Endothelial cell (in vitro differentiated cells): ENCODE results near the gene PKD2L2. TPM values are rescaled to one million over a fixed set of nuclear protein-coding genes. Genes with fewer than 3 reads are reported as not detected.
"Not testable (repeated sequence)": the region's sequence is repeated elsewhere in the genome, so short reads cannot be mapped to it uniquely, and the experiment has no call there.

Experiments
- DNase-seq: peaks from one replicate; pipeline ENCODE4 v3.0.0; 2021; ENCODE audit warnings: low spot score
- H3K27ac Mint-ChIP-seq: one replicate; pipeline ENCODE4 v1.8.0; 2021; ENCODE audit warnings: mixed read lengths, inconsistent platforms; ENCODE audit not compliant: unreplicated experiment
- H3K27me3 Mint-ChIP-seq: one replicate; pipeline ENCODE4 v1.8.0; 2021; ENCODE audit warnings: mild to moderate bottlenecking, moderate library complexity, mixed read lengths, inconsistent platforms; ENCODE audit not compliant: unreplicated experiment
- H3K36me3 Mint-ChIP-seq: one replicate; pipeline ENCODE4 v1.8.0; 2021; ENCODE audit warnings: mild to moderate bottlenecking, low read depth, mixed read lengths, inconsistent platforms; ENCODE audit not compliant: unreplicated experiment
- H3K4me1 Mint-ChIP-seq: one replicate; pipeline ENCODE4 v1.8.0; 2021; ENCODE audit warnings: mild to moderate bottlenecking, mixed read lengths, inconsistent platforms; ENCODE audit not compliant: unreplicated experiment
- H3K4me3 Mint-ChIP-seq: one replicate; pipeline ENCODE4 v1.8.0; 2021; ENCODE audit warnings: mild to moderate bottlenecking, mixed read lengths, inconsistent platforms; ENCODE audit not compliant: unreplicated experiment
- H3K9me3 Mint-ChIP-seq: one replicate; pipeline ENCODE4 v1.8.0; 2021; ENCODE audit warnings: mixed read lengths, inconsistent platforms; ENCODE audit not compliant: unreplicated experiment
- CTCF ChIP-seq: fragments of 200-600 bp; sonication (generic); IDR thresholded peaks from one replicate; pipeline ENCODE4 v1.5.0; 2021; ENCODE audit warnings: antibody characterized with exemption; ENCODE audit not compliant: unreplicated experiment
- total RNA-seq: library from RNA; stranded (reverse); fragmentation: NEBNext Ultra II Directional; extraction: Animal tissue kit (Norgen Biotek cat#: 25700); gene quantifications from one replicate; pipeline ENCODE4 v1.2.1, GENCODE V29; 2021; ENCODE audit not compliant: unreplicated experiment

PKD2L2 gene
- total RNA-seq, 1 donor from 2014 or later = not detected

GRCh38 chr5:137862251-137862650, 27.0 kb upstream of the PKD2L2 start:
- DNase-seq = no peak
- Mint-ChIP-seq H3K9me3 (no peaks in the 10 kb centered on the region), H3K4me1 (peaks cover 3% of the 10 kb centered on the region), H3K27me3 (no peaks in the 10 kb centered on the region), H3K27ac (no peak overlapping the region), H3K36me3 (no peaks in the 10 kb centered on the region), H3K4me3 (no peak overlapping the region)
- no peak for TF ChIP-seq CTCF

GRCh38 chr5:137863653-137864052, 25.6 kb upstream of the PKD2L2 start:
- H3K27me3 Mint-ChIP-seq, H3K4me1 Mint-ChIP-seq, H3K9me3 Mint-ChIP-seq, H3K4me3 Mint-ChIP-seq, H3K36me3 Mint-ChIP-seq, DNase-seq, H3K27ac Mint-ChIP-seq: not testable (repeated sequence)

- no peak for DNase-seq
- no peaks in the 10 kb centered on the region for H3K9me3 Mint-ChIP-seq
- H3K4me1 Mint-ChIP-seq = peaks cover 4% of the 10 kb centered on the region
- H3K27ac Mint-ChIP-seq = no peak overlapping the region
- no peak overlapping the region for H3K4me3 Mint-ChIP-seq
- no peaks in the 10 kb centered on the region for H3K27me3 Mint-ChIP-seq
- no peaks in the 10 kb centered on the region for H3K36me3 Mint-ChIP-seq
- TF ChIP-seq CTCF = no peak
Observed at GRCh38 chr5:137866541-137867388, 22.5 kb upstream of the PKD2L2 start.

- no peak for TF ChIP-seq CTCF
- H3K4me3 Mint-ChIP-seq = no peak within 1 kb of the TSS
- no peaks in the 10 kb centered on the region for H3K36me3 Mint-ChIP-seq
- DNase-seq = no peak
- H3K4me1 Mint-ChIP-seq = peaks cover 3% of the 10 kb centered on the region
- no peaks in the 10 kb centered on the region for H3K9me3 Mint-ChIP-seq
- H3K27me3 Mint-ChIP-seq = no peaks in the 10 kb centered on the region
- H3K27ac Mint-ChIP-seq = no peak within 1 kb of the TSS
Observed at GRCh38 chr5:137867664-137868063, 21.6 kb upstream of the PKD2L2 start, which contains the start of gene MYOT. MYOT (plus strand) TSS chr5:137867860; CDS start chr5:137870652, 2,792 bp downstream.

GRCh38 chr5:137870647-137871339, 18.5 kb upstream of the PKD2L2 start:
- Mint-ChIP-seq H3K27me3 (no peaks in the 10 kb centered on the region), H3K4me3 (no peak overlapping the region), H3K9me3 (no peaks in the 10 kb centered on the region), H3K36me3 (no peaks in the 10 kb centered on the region), H3K27ac (no peak overlapping the region), H3K4me1 (peaks cover 3% of the 10 kb centered on the region)
- no peak for TF ChIP-seq CTCF
- DNase-seq = no peak
